B cell (primary cell): ENCODE measurements around the gene PMAIP1. TPM values are rescaled to one million over a fixed set of nuclear protein-coding genes. Genes with fewer than 3 reads are reported as not detected.
A peak's percentile ranks its signal among the peaks of the same experiment; 100 is the strongest.

Source experiments
- ATAC-seq: fragments of 200-7000 bp; cut with Tn5 transposase; one replicate; pipeline ENCODE4 v1.10.0; 2021; ENCODE audit warnings: low read depth, mild to moderate bottlenecking, moderate number of reproducible peaks, moderate library complexity
- CTCF ChIA-PET: fragments of 350-600 bp; sonication (Branson Sonifier 250); formaldehyde crosslinking; loops from one replicate; lab custom pipeline; 2021; ENCODE audit warnings: antibody characterized with exemption, inconsistent platforms; lab: Charles Lee
- POLR2A ChIA-PET: fragments of 350-600 bp; sonication (Branson Sonifier 250); formaldehyde crosslinking; loops from one replicate; lab custom pipeline; 2021; ENCODE audit warnings: antibody characterized with exemption; lab: Charles Lee
- DNase-seq: peaks from one replicate; pipeline ENCODE4 v3.0.0; 2013
- H2AFZ ChIP-seq: 2 replicates; pipeline ENCODE4 v1.6.1; 2012; ENCODE audit warnings: mild to moderate bottlenecking, low read depth, low read length; ENCODE audit not compliant: insufficient read depth, poor library complexity, severe bottlenecking
- H3K27ac ChIP-seq, 2 donors: 1 replicate in 1 of 2; 2 replicates in 1 of 2; pipeline ENCODE4 v1.5.1; 2012 to 2013; ENCODE audit warnings: low read length in 2 of 2, mild to moderate bottlenecking in 2 of 2, moderate library complexity in 1 of 2
- H3K27me3 ChIP-seq, 4 experiments: fragments of 200-600 bp in 1 of 4; sonication (generic) in 1 of 4; replicated peaks in 1 of 4; 1 replicate in 2 of 4; 2 replicates in 2 of 4; pipeline versions ENCODE4 v1.6.1 to v1.7.0; 2013 to 2016; ENCODE audit warnings: low read length in 3 of 4, mild to moderate bottlenecking in 2 of 4, mixed read lengths in 1 of 4, moderate library complexity in 1 of 4; ENCODE audit not compliant: insufficient read depth in 4 of 4, control insufficient read depth in 3 of 4; ENCODE audit errors: control extremely low read depth in 1 of 4
- H3K36me3 ChIP-seq, 2 experiments: replicated peaks in 1 of 2; 1 replicate in 1 of 2; 2 replicates in 1 of 2; pipeline versions ENCODE4 v1.6.1 to v1.7.1; 2013; ENCODE audit warnings: low read length in 1 of 2; ENCODE audit not compliant: insufficient read depth in 2 of 2, control insufficient read depth in 1 of 2; ENCODE audit errors: control extremely low read depth in 1 of 2, extremely low read depth in 1 of 2
- H3K4me1 ChIP-seq, 2 donors: fragments of 200-600 bp in 1 of 2; sonication (generic) in 1 of 2; 1 replicate in 1 of 2; 2 replicates in 1 of 2; pipeline versions ENCODE4 v1.5.1 to v1.6.1; 2013 to 2017; ENCODE audit warnings: low read length in 2 of 2; ENCODE audit not compliant: control insufficient read depth in 2 of 2, insufficient read depth in 2 of 2
- H3K4me2 ChIP-seq: replicated peaks from 2 replicates; pipeline ENCODE3; 2012; ENCODE audit warnings: mild to moderate bottlenecking, low read depth, low read length; ENCODE audit not compliant: poor library complexity, severe bottlenecking
- H3K4me3 ChIP-seq, 5 experiments: fragments of 200-600 bp in 1 of 5; sonication (generic) in 1 of 5; 1 replicate in 3 of 5; 2 replicates in 2 of 5; pipeline versions ENCODE4 v1.5.1 to v1.7.0; 2011 to 2016; ENCODE audit warnings: low read length in 4 of 5, mild to moderate bottlenecking in 4 of 5, low read depth in 2 of 5, control low read depth in 1 of 5, moderate library complexity in 1 of 5; ENCODE audit not compliant: insufficient read depth in 1 of 5; ENCODE audit errors: control extremely low read depth in 1 of 5, extremely low read depth in 1 of 5
- H3K79me2 ChIP-seq: fragments of 200-600 bp; sonication (generic); one replicate; pipeline ENCODE4 v1.6.0; 2016; ENCODE audit warnings: low read length; ENCODE audit not compliant: control insufficient read depth, insufficient read depth
- H3K9ac ChIP-seq: fragments of 200-600 bp; sonication (generic); 2 replicates; pipeline ENCODE4 v1.6.1; 2017; ENCODE audit warnings: mild to moderate bottlenecking, low read length, moderate library complexity
- H3K9me3 ChIP-seq, 3 donors: one replicate each; pipeline versions ENCODE4 v1.6.1 to v1.7.1; 2013; ENCODE audit warnings: low read length in 2 of 3; ENCODE audit not compliant: control insufficient read depth in 2 of 3, insufficient read depth in 1 of 3; ENCODE audit errors: control extremely low read depth in 1 of 3
- H4K20me1 ChIP-seq: 2 replicates; pipeline ENCODE4 v1.6.0; 2012; ENCODE audit warnings: mild to moderate bottlenecking, low read length; ENCODE audit not compliant: insufficient read depth, control insufficient read depth, poor library complexity, severe bottlenecking
- H3K27ac Mint-ChIP-seq: one replicate; pipeline ENCODE4 v1.8.0; 2021; ENCODE audit warnings: mixed read lengths
- H3K27me3 Mint-ChIP-seq: one replicate; pipeline ENCODE4 v1.8.0; 2021; ENCODE audit warnings: mixed read lengths
- H3K4me1 Mint-ChIP-seq: one replicate; pipeline ENCODE4 v1.8.0; 2021; ENCODE audit warnings: mixed read lengths
- H3K4me3 Mint-ChIP-seq: one replicate; pipeline ENCODE4 v1.8.0; 2021; ENCODE audit warnings: mixed read lengths
- H3K9me3 Mint-ChIP-seq: one replicate; pipeline ENCODE4 v1.8.0; 2022; ENCODE audit warnings: mixed read lengths; ENCODE audit not compliant: insufficient read depth
- CTCF ChIP-seq: fragments of 200-600 bp; IDR thresholded peaks from one replicate; pipeline ENCODE4 v1.8.0; 2022; ENCODE audit warnings: antibody characterized with exemption, mild to moderate bottlenecking
- EZH2 ChIP-seq: IDR thresholded peaks from 2 replicates; pipeline ENCODE4 v1.6.1; 2012; ENCODE audit warnings: borderline replicate concordance, low read depth, mild to moderate bottlenecking, moderate library complexity, low read length; ENCODE audit not compliant: insufficient read depth, poor library complexity, severe bottlenecking
- whole genome bisulfite sequencing: methylation state at CpG from one replicate; pipeline ENCODE4 v1.1.5; 2013; ENCODE audit warnings: missing lambda C conversion rate; ENCODE audit not compliant: insufficient coverage; 5-methylcytosine and 5-hydroxymethylcytosine counted together
- intact Hi-C: fragments of 100-400 bp; cut with micrococcal nuclease; formaldehyde crosslinking; loops from one replicate; pipeline ENCODE4 v1.10.0; 2022
- polyA plus RNA-seq: library from polyadenylated mRNA; depleted of rRNA; stranded (reverse); fragments of >200 nt; gene quantifications from 2 replicates; pipeline ENCODE4 v1.2.3, GENCODE V29; 2012
- total RNA-seq, 2 donors: library from RNA; stranded (reverse); fragments of 120-200 nt in 1 of 2; gene quantifications; 1 replicate in 1 of 2; 2 replicates in 1 of 2; pipeline versions ENCODE4 v1.2.3 to v1.2.4, GENCODE V29; 2013 to 2022

The PMAIP1 gene
- total and polyA plus RNA-seq, 2 donors (not counting 1 experiment from before 2014, with no cell fraction given), result 67.2 to 89.3 TPM

- H2AFZ ChIP-seq, result no peak overlapping the region
- WGBS, result no CpG with 5 or more reads among the region's 6 CpGs
- peaks cover 0 to 24% (median 12%) of the 10 kb centered on the region in 3 donors for H3K9me3 ChIP-seq
- Mint-ChIP-seq H3K9me3 (no peaks in the 10 kb centered on the region), H3K27me3 (no peaks in the 10 kb centered on the region), H3K4me1 (peaks cover 23% of the 10 kb centered on the region), H3K27ac (peak overlapping the region; percentile 2), H3K4me3 (no peak overlapping the region)
- H3K4me3 ChIP-seq, result no peak overlapping the region
- H3K27me3 ChIP-seq, result peaks cover 0 to 4% (median 0%) of the 10 kb centered on the region in 4 experiments
- intact Hi-C loops, result loop anchor here (2.0 kb wide), 1 partner anchor 19 kb away; no protein-coding TSS in a partner anchor
- H3K79me2 ChIP-seq, result no peaks in the 10 kb centered on the region
- POLR2A ChIA-PET, result no interaction called here
- peaks cover 12 to 17% of the 10 kb centered on the region in 2 donors for H3K4me1 ChIP-seq
- H3K27ac ChIP-seq, result no peak overlapping the region
- H3K9ac ChIP-seq, result no peak overlapping the region
- CTCF ChIA-PET, result interaction anchor here (1.3 kb wide), 1 partner anchor 20 kb away, joined by 3 read pairs; no protein-coding TSS in a partner anchor
- H3K4me2 ChIP-seq, result no peak overlapping the region
- DNase-seq, result no peak
- no peaks in the 10 kb centered on the region for H4K20me1 ChIP-seq
- H3K36me3 ChIP-seq, result no peaks in the 10 kb centered on the region
- TF ChIP-seq EZH2 (no peak), CTCF (no peak)
- ATAC-seq, result no peak
These were observed 34.4 kb upstream of the PMAIP1 start for GRCh38 chr18:59865241-59865986.
